ENCODE data around the gene LMX1B.
"Not testable (repeated sequence)": the region's sequence is repeated elsewhere in the genome, so short reads cannot be mapped to it uniquely, and the experiment has no call there.

DNA sequence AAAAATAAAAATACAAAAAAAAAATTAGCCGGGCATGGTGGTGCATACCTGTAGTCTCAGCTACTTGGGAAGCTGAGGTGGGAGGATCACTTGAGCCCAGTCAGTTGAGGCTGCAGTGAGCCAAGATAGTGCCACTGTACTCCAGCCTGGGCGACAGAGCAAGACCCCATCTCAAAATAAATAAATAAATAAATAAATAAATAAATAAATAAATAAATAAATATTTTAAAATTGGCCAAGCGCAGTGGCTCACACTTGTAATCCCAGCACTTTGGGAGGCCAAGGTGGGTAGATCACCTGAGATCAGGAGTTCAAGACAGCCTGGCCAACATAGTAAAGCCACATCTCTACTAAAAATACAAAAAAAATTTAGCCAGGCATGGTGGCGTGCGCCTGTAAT lies 33.4 kb upstream of the LMX1B start:
- TF ChIP-seq, protein P1, sequence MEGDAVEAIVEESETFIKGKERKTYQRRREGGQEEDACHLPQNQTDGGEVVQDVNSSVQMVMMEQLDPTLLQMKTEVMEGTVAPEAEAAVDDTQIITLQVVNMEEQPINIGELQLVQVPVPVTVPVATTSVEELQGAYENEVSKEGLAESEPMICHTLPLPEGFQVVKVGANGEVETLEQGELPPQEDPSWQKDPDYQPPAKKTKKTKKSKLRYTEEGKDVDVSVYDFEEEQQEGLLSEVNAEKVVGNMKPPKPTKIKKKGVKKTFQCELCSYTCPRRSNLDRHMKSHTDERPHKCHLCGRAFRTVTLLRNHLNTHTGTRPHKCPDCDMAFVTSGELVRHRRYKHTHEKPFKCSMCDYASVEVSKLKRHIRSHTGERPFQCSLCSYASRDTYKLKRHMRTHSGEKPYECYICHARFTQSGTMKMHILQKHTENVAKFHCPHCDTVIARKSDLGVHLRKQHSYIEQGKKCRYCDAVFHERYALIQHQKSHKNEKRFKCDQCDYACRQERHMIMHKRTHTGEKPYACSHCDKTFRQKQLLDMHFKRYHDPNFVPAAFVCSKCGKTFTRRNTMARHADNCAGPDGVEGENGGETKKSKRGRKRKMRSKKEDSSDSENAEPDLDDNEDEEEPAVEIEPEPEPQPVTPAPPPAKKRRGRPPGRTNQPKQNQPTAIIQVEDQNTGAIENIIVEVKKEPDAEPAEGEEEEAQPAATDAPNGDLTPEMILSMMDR (conservative IDR thresholded peaks at IDR 0.05; ENCODE audit: low read depth, low read length), result not testable (repeated sequence)
- TF ChIP-seq POLR2A (IDR thresholded peaks at IDR 0.05; ENCODE audit: low read depth, low read length); RFX5 (IDR thresholded peaks at IDR 0.05; ENCODE audit: low read depth, low read length); RCOR1 (IDR thresholded peaks at IDR 0.05; ENCODE audit: insufficient replicate concordance, low read length); MAFK (IDR thresholded peaks at IDR 0.05; ENCODE audit: low read depth, low read length); MAZ (IDR thresholded peaks at IDR 0.05; ENCODE audit: borderline replicate concordance, low read depth, low read length): not testable (repeated sequence)

All from IMR-90 (cell line).